ENCODE measurements around the gene CILP. TPM values are rescaled to one million over a fixed set of nuclear protein-coding genes. Genes with fewer than 3 reads are reported as not detected.

The CILP gene
- total RNA-seq, 2 experiments from 2014 or later: 0.06 TPM; not detected in 1

DNA sequence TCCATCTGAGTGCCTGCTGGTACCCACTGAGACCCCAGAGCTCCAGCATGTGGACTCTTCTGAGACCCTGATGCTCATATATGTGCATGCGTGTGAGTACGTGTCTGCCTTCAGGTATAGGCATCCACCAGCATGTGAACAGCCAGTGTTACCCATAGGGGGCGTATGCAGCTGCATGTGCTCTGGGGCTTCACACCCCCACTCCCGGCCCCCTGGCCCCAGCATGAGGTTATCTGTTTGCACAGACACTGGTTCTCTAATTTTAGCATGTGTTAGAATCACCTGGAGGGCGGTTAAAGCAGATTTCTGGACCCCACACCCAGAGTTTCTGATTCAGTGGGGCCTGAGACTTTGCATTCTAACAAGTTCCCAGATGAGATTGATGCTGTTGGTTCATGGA is 824 bp upstream of the CILP start:
- peak; percentile 85 for TF ChIP-seq CTCF (conservative IDR thresholded peaks at IDR 0.05; ENCODE audit: low read length)
- TF ChIP-seq EZH2phosphoT487 (IDR thresholded peaks at IDR 0.05; ENCODE audit: borderline replicate concordance, low read depth, low read length): no peak
- Histone ChIP-seq H3K9me2 (ENCODE audit: insufficient read depth, low read length) (no peaks in the 10 kb centered on the region), H3K4me3 (ENCODE audit: low read depth, low read length, poor library complexity, severe bottlenecking) (no peak overlapping the region), H3K4me2 (ENCODE audit: low read length) (no peak overlapping the region), H3K79me2 (ENCODE audit: insufficient read depth, low read depth, low read length) (no peaks in the 10 kb centered on the region), H4K20me1 (ENCODE audit: insufficient read depth, low read length) (no peaks in the 10 kb centered on the region), H3K4me1 (ENCODE audit: insufficient read depth, low read length, poor library complexity, severe bottlenecking) (no peaks in the 10 kb centered on the region), H2AFZ (ENCODE audit: low read length) (no peak overlapping the region), H3K36me3 (ENCODE audit: insufficient read depth, low read length) (no peaks in the 10 kb centered on the region), H3K27ac (ENCODE audit: low read depth, low read length, poor library complexity, severe bottlenecking) (no peak overlapping the region), H3K9me3 (ENCODE audit: low read length) (no peaks in the 10 kb centered on the region)
- no TSS peak for BruUV-seq (replicated peaks)
- ChIA-PET POLR2A (no interaction called here), CTCF (ENCODE audit: unreplicated experiment) (interaction anchor here (0.8 kb wide), 1 partner anchor 9 kb away, joined by 3 read pairs; no protein-coding TSS in a partner anchor)
- DNase-seq (ENCODE audit: low spot score): peak; percentile 67
- intact Hi-C loops (cut with micrococcal nuclease; ENCODE audit: unreplicated experiment): no loop called here

- ChIA-PET POLR2A (no interaction called here), CTCF (ENCODE audit: unreplicated experiment) (interaction anchor here (0.8 kb wide), 1 partner anchor 9 kb away, joined by 3 read pairs; no protein-coding TSS in a partner anchor)
- TF ChIP-seq EZH2phosphoT487 (IDR thresholded peaks at IDR 0.05; ENCODE audit: borderline replicate concordance, low read depth, low read length) (no peak), CTCF (conservative IDR thresholded peaks at IDR 0.05; ENCODE audit: low read length) (no peak)
- H3K9me3 ChIP-seq (ENCODE audit: low read length): no peaks in the 10 kb centered on the region
- intact Hi-C loops (cut with micrococcal nuclease; ENCODE audit: unreplicated experiment): no loop called here
- no TSS peak for BruUV-seq (replicated peaks)
- no peaks in the 10 kb centered on the region for H3K9me2 ChIP-seq (ENCODE audit: insufficient read depth, low read length)
- no peaks in the 10 kb centered on the region for H4K20me1 ChIP-seq (ENCODE audit: insufficient read depth, low read length)
- no peak overlapping the region for H3K4me3 ChIP-seq (ENCODE audit: low read depth, low read length, poor library complexity, severe bottlenecking)
- H3K27ac ChIP-seq (ENCODE audit: low read depth, low read length, poor library complexity, severe bottlenecking): no peak overlapping the region
- H2AFZ ChIP-seq (ENCODE audit: low read length): no peak overlapping the region
- H3K4me1 ChIP-seq (ENCODE audit: insufficient read depth, low read length, poor library complexity, severe bottlenecking): no peaks in the 10 kb centered on the region
- H3K79me2 ChIP-seq (ENCODE audit: insufficient read depth, low read depth, low read length): no peaks in the 10 kb centered on the region
- no peak for DNase-seq (ENCODE audit: low spot score)
- no peaks in the 10 kb centered on the region for H3K36me3 ChIP-seq (ENCODE audit: insufficient read depth, low read length)
- H3K4me2 ChIP-seq (ENCODE audit: low read length): no peak overlapping the region
Measured at GRCh38 chr15:65211482-65211982, 259 bp upstream of the CILP start.

DNA sequence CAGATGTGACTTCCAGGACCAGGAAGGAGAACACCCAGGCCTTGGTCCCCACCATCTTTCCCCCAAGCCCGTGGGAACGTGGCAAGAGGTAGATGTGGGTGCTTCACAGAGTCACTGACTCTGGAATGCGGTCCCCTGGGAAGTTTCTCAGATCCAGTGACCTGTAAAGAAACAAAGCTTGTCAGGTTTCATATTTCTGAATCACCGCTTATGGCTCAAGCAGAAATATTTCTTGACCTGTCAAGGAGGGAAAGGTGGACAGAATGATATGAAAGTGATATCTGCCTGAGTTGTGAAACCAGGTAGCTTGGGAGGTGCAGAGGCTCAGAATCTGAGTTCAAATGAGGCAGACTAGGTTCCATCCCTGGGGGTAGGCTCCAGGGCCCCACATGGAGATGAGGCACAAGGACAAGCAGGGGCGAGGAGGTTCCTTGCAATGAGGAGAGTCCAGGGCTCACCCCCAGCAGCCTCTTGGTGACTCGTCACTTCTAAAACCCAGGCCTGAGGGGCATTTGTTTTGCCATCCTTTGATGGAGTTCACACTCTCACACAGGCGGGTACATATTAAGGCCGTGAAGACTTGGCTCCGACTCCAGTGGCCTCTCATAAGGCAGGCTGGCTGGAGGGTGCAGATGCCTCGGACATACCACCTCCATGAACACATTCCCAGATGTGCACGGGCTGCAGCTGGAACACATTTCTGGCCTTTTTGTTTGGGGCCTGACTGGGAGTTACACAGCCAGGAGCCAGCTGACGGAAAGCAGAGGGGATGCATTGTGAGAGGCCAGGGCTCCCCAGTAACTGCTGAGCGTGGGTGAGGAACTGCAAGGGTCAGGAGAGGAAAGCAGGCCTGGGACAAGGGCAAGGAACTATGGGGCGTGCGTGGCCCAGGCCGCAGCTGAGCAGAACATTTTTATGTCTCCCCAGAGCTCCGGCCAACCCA is 1.3 kb downstream of the CILP start:
- Histone ChIP-seq H3K9me3 (ENCODE audit: low read length) (no peaks in the 10 kb centered on the region), H3K36me3 (ENCODE audit: insufficient read depth, low read length) (no peaks in the 10 kb centered on the region), H4K20me1 (ENCODE audit: insufficient read depth, low read length) (no peaks in the 10 kb centered on the region), H3K79me2 (ENCODE audit: insufficient read depth, low read depth, low read length) (no peaks in the 10 kb centered on the region), H3K4me2 (ENCODE audit: low read length) (no peak overlapping the region), H3K4me3 (ENCODE audit: low read depth, low read length, poor library complexity, severe bottlenecking) (no peak overlapping the region), H3K27ac (ENCODE audit: low read depth, low read length, poor library complexity, severe bottlenecking) (no peak overlapping the region), H2AFZ (ENCODE audit: low read length) (no peak overlapping the region), H3K4me1 (ENCODE audit: insufficient read depth, low read length, poor library complexity, severe bottlenecking) (no peaks in the 10 kb centered on the region), H3K9me2 (ENCODE audit: insufficient read depth, low read length) (no peaks in the 10 kb centered on the region)
- CTCF ChIA-PET (ENCODE audit: unreplicated experiment): no interaction called here
- POLR2A ChIA-PET: no interaction called here
- intact Hi-C loops (cut with micrococcal nuclease; ENCODE audit: unreplicated experiment): no loop called here
- no TSS peak for BruUV-seq (replicated peaks)
- DNase-seq (ENCODE audit: low spot score): no peak
- TF ChIP-seq EZH2phosphoT487 (IDR thresholded peaks at IDR 0.05; ENCODE audit: borderline replicate concordance, low read depth, low read length) (no peak), CTCF (conservative IDR thresholded peaks at IDR 0.05; ENCODE audit: low read length) (no peak)

Measured in OCI-LY7 (cell line).